Lower lobe of right lung (tissue), 2 donors: ENCODE data around the gene COL19A1. TPM values are rescaled to one million over a fixed set of nuclear protein-coding genes. Genes with fewer than 3 reads are reported as not detected.

Experiments
- ATAC-seq, 2 donors: fragments of 200-7000 bp; cut with Tn5 transposase; one replicate each; pipeline ENCODE4 v1.9.1; 2020 to 2022; ENCODE audit warnings: mild to moderate bottlenecking in 2 of 2, moderate library complexity in 2 of 2
- DNase-seq: peaks from one replicate; pipeline ENCODE4 v3.0.0-alpha.2; 2020
- H3K27ac ChIP-seq: fragments of 200-600 bp; one replicate; pipeline ENCODE4 v1.8.0; 2022
- H3K27me3 ChIP-seq: fragments of 200-600 bp; one replicate; pipeline ENCODE4 v1.8.0; 2022; ENCODE audit warnings: low read depth
- H3K36me3 ChIP-seq: fragments of 200-600 bp; one replicate; pipeline ENCODE4 v1.8.0; 2022; ENCODE audit warnings: mild to moderate bottlenecking
- H3K4me1 ChIP-seq: fragments of 200-600 bp; one replicate; pipeline ENCODE4 v1.8.0; 2022
- H3K4me3 ChIP-seq: fragments of 200-600 bp; one replicate; pipeline ENCODE4 v1.8.0; 2022; ENCODE audit warnings: mild to moderate bottlenecking
- H3K9me3 ChIP-seq: fragments of 200-600 bp; one replicate; pipeline ENCODE4 v1.8.0; 2022
- CTCF ChIP-seq: fragments of 200-600 bp; IDR thresholded peaks from one replicate; pipeline ENCODE4 v1.8.0; 2022; ENCODE audit warnings: antibody characterized with exemption, mild to moderate bottlenecking
- intact Hi-C: fragments of 100-400 bp; cut with DNase I; formaldehyde crosslinking; loops from one replicate; pipeline ENCODE4 v1.11.0; 2022
- total RNA-seq: library from RNA; stranded (reverse); fragmentation: NEBNext Ultra II Directional; extraction: Animal tissue kit (Norgen Biotek cat#: 25700); gene quantifications from one replicate; pipeline ENCODE4 v1.2.1, GENCODE V29; 2021
- donor health status: DM: no; HTN: yes; CAD: no; lungs with severe emphysema.

COL19A1 gene
- total RNA-seq, 1 donor from 2014 or later = not detected

- Histone ChIP-seq H3K4me1 (no peaks in the 10 kb centered on the region), H3K36me3 (no peaks in the 10 kb centered on the region), H3K27ac (no peak overlapping the region), H3K4me3 (no peak overlapping the region), H3K27me3 (no peaks in the 10 kb centered on the region), H3K9me3 (peaks cover 11% of the 10 kb centered on the region)
- intact Hi-C loops = no loop called here
- ATAC-seq (no peak), DNase-seq (no peak)
- no peak for TF ChIP-seq CTCF
Measured at GRCh38 chr6:69926745-69927144, 60.4 kb downstream of the COL19A1 start.

GRCh38 chr6:69933239-69933638, 66.9 kb downstream of the COL19A1 start:
- TF ChIP-seq CTCF = no peak
- H3K4me1 ChIP-seq = no peaks in the 10 kb centered on the region
- H3K27ac ChIP-seq = no peak overlapping the region
- ATAC-seq (peak in 1 of 2 donors; percentile 45), DNase-seq (no peak)
- no peaks in the 10 kb centered on the region for H3K36me3 ChIP-seq
- no peaks in the 10 kb centered on the region for H3K9me3 ChIP-seq
- intact Hi-C loops = no loop called here
- no peak overlapping the region for H3K4me3 ChIP-seq
- no peaks in the 10 kb centered on the region for H3K27me3 ChIP-seq

GRCh38 chr6:69935079-69935478, 68.7 kb downstream of the COL19A1 start:
- intact Hi-C loops = no loop called here
- Histone ChIP-seq H3K27ac (no peak overlapping the region), H3K27me3 (no peaks in the 10 kb centered on the region)

GRCh38 chr6:69936674-69937363, 70.5 kb downstream of the COL19A1 start:
- DNase-seq (no peak), ATAC-seq (peak; percentile 84 to 87)
- no peak overlapping the region for H3K4me3 ChIP-seq
- H3K36me3 ChIP-seq = no peaks in the 10 kb centered on the region
- no peak for TF ChIP-seq CTCF
- H3K27ac ChIP-seq = no peak overlapping the region
- no peaks in the 10 kb centered on the region for H3K4me1 ChIP-seq
- intact Hi-C loops = no loop called here
- H3K27me3 ChIP-seq = no peaks in the 10 kb centered on the region
- H3K9me3 ChIP-seq = no peaks in the 10 kb centered on the region

More at GRCh38 chr6:69935079-69935478, 68.7 kb downstream of the COL19A1 start:
- ATAC-seq (no peak), DNase-seq (no peak)
- Histone ChIP-seq H3K36me3 (no peaks in the 10 kb centered on the region), H3K9me3 (no peaks in the 10 kb centered on the region), H3K4me1 (no peaks in the 10 kb centered on the region), H3K4me3 (no peak overlapping the region)
- TF ChIP-seq CTCF = no peak

GRCh38 chr6:69937402-69938136, 71.2 kb downstream of the COL19A1 start:
- Histone ChIP-seq H3K4me3 (no peak overlapping the region), H3K4me1 (no peaks in the 10 kb centered on the region), H3K36me3 (no peaks in the 10 kb centered on the region), H3K27ac (no peak overlapping the region), H3K27me3 (no peaks in the 10 kb centered on the region), H3K9me3 (no peaks in the 10 kb centered on the region)
- intact Hi-C loops = no loop called here
- DNase-seq = no peak
- no peak for TF ChIP-seq CTCF
- ATAC-seq = peak in 1 of 2 donors; percentile 16
